Retinal pigment epithelial cell (primary cell): ENCODE results near the gene ARID3A.

Source experiments
- DNase-seq: peaks from one replicate; pipeline ENCODE4 v3.0.0-alpha.2; 2010; ENCODE audit warnings: low read depth
- H3K4me3 ChIP-seq: 2 replicates; pipeline ENCODE4 v1.5.1; 2011; ENCODE audit warnings: mild to moderate bottlenecking, low read length, control low read depth, moderate library complexity
- TF ChIP-seq, protein P1 (sequence below): conservative IDR thresholded peaks from 2 replicates; pipeline ENCODE4 v1.5.1; 2011; ENCODE audit warnings: low read depth, low read length, control low read depth, inconsistent platforms

ARID3A gene

DNA sequence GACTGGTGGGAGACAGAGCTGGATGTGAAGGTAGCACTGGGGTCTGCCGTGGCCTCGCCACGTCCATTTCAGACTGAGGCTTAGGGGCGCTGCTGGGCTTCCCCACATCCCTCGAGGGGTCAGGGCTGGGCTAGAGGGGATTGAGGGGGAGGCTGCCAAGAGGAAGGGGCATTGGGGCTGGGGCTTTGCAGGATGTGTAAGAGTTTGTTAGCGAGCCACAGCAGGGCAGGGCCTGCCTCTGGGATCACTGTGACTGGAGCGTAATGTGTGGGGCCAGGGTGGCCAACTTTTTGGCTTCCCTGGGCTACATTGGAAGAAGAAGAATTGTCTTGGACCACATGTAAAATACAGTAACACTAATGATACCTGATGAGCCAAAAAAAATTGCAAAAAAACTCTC lies 14.1 kb downstream of the ARID3A start:
- no peak for DNase-seq
- TF ChIP-seq, protein P1, sequence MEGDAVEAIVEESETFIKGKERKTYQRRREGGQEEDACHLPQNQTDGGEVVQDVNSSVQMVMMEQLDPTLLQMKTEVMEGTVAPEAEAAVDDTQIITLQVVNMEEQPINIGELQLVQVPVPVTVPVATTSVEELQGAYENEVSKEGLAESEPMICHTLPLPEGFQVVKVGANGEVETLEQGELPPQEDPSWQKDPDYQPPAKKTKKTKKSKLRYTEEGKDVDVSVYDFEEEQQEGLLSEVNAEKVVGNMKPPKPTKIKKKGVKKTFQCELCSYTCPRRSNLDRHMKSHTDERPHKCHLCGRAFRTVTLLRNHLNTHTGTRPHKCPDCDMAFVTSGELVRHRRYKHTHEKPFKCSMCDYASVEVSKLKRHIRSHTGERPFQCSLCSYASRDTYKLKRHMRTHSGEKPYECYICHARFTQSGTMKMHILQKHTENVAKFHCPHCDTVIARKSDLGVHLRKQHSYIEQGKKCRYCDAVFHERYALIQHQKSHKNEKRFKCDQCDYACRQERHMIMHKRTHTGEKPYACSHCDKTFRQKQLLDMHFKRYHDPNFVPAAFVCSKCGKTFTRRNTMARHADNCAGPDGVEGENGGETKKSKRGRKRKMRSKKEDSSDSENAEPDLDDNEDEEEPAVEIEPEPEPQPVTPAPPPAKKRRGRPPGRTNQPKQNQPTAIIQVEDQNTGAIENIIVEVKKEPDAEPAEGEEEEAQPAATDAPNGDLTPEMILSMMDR = no peak
- H3K4me3 ChIP-seq = no peak overlapping the region

DNA sequence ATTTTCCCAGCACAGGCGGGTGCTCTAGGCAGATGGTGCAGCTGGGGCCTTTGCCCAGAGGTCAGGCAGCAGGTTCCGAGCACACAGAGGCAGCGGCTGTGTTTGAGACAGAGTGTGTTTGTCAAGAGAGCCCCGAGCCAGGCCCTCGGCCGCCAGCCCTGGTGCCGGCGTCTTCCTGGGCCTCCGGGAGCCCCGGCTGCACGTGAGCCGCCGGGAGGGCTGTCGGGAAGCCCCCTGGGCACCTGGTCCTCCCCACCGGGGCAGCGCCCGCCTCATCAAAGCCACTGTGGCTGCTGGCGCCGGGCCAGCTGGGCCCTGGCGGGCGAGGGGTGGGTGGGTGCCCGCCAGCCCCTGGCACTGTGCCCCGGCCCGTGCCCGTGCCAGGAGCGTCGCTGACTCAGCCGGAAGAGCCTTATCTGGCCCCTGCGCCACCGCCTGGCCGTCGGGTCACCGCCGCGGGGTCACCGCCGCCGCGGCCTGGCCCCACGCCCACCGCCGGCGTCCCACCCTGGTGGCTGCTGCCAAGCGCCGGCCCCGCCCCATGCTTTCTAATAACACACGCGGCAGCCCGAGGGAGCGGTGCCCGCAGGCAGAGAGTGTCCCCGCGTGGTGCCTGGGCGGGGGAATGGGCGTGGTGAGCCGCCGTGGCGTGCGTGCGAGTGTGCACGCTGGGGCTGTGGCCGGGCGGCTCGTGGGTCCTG lies 14.9 kb downstream of the ARID3A start:
- TF ChIP-seq, protein P1 = no peak
- no peak for DNase-seq
- no peak overlapping the region for H3K4me3 ChIP-seq

DNA sequence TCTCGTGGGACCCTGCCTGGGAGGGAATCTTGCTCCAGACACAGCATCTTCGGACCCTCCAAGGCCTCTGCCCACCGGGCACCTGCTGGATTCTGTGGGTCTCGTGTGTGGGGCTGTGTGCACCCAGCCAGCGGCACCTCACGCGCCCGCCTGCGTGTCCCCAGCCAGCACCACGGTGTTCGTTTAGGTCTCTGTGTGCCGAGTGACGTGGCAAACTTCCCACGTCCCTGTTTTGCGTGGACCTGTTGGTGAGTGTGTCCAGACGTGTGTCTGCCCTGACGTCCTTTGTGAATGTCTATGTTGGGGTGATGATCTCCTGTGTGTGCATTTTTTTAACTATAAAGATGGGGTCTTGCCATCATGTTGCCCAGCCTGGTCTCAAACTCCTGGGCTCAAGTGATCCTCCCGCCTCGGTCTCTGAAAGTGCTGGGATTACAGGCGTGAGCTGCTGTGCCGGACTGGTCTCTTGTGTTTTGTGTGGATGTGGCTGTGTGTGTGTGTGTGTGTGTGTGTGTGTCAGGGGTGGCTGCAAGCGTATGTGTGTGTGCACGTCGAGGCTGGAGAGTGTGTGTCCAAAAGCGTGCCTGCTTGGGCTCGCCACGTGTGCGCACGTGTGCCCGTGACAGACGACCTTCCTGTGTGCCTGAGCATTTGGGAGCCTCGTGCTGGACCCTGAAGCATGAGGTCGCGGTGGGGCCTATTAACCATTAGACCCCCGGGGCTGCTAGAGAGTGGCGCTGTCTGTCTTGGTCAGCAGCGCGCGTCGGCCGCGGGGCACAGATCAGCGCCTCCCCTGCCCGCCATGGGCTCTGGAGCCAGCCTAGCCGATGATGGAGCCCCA lies 15.7 kb downstream of the ARID3A start:
- DNase-seq = no peak
- TF ChIP-seq, protein P1 = no peak
- no peak overlapping the region for H3K4me3 ChIP-seq

DNA sequence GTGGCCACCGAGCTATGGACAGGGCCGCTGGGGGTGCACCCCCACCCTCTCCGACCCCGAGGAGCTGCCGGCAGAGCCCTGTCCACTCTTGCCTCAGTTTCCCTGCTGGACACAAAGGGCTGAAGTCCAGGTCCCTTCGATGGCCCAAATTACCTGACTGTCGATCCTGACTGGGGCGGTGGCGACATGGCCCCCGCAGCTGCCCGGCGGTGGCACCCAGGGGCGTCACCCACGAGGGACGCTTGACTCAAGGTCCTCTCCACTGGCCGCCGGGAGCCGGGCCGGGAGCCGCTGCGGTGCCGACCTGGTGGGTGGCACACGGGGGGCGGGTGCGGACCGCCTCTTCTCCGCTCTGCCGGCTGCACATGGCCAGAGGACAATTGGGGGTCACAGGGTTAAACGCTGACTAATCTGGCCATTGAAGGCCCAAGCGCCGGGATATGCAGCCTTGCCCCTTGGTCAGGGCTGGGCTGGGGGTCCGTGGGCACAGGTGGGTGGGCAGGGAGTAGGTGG lies 16.4 kb downstream of the ARID3A start:
- DNase-seq = no peak
- H3K4me3 ChIP-seq = no peak overlapping the region
- TF ChIP-seq, protein P1 = no peak

DNA sequence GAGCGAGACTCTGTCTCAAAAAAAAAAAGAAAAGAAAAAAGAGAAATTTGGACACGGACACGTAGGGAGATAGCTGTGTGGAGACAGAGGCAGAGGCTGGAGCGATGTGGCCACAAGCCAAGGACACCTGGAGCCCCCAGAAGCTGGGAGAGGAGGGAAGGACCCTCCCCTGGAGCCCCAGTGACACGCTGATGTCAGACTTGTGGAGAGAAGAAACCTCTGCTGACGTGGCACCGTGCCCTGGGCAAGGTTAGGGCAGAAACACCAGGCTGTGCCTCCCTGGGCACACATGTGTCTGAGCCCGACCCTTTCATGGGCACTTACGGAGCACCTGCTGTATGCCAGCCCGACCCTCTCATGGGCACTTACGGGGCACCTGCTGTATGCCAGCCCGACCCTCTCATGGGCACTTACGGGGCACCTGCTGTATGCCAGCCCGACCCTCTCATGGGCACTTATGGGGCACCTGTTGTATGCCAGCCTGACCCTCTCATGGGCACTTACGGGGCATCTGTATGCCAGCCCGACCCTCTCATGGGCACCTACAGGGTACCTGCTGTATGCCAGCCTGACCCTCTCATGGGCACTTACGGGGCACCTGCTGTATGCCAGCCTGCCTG lies 17.8 kb downstream of the ARID3A start:
- no peak for DNase-seq
- TF ChIP-seq, protein P1 = no peak
- no peak overlapping the region for H3K4me3 ChIP-seq

DNA sequence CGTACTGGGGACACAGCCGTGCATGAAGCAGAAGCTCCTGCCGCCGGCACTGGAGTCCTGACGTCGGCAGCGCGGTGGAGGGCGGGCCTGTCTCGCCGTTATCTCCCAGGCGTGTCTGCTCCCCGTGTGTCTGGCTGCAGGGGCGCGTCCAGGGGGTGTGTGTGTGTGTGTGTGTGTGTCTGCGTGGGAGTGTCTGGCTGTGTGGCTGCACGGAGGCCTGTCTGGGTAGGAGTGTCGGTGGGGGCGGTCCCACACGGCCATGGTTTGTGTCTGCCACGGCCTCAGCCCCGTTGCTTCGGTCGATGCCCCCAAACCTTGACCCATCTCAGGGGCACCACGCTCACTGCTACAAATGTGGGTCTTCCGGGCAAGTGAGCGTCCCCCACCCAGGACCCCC lies 18.3 kb downstream of the ARID3A start:
- TF ChIP-seq, protein P1 = no peak
- H3K4me3 ChIP-seq = no peak overlapping the region
- no peak for DNase-seq
